Testis (tissue), 2 donors: ENCODE measurements around the gene AUTS2.

ENCODE experiments used
- POLR2A ChIP-seq: fragments of 450-650 bp; IDR thresholded peaks from one replicate; pipeline ENCODE4 v1.6.1; 2017; ENCODE audit warnings: antibody characterized with exemption, mild to moderate bottlenecking, moderate library complexity
- TF ChIP-seq, protein P1 (sequence below), 3 experiments: fragments of 450-650 bp in 2 of 3; fragments of 200-600 bp in 1 of 3; sonication (generic) in 1 of 3; IDR thresholded peaks; one replicate each; pipeline ENCODE4 v1.5.1; 2016 to 2019; ENCODE audit warnings: antibody characterized with exemption in 3 of 3, mild to moderate bottlenecking in 2 of 3, moderate library complexity in 1 of 3

DNA sequence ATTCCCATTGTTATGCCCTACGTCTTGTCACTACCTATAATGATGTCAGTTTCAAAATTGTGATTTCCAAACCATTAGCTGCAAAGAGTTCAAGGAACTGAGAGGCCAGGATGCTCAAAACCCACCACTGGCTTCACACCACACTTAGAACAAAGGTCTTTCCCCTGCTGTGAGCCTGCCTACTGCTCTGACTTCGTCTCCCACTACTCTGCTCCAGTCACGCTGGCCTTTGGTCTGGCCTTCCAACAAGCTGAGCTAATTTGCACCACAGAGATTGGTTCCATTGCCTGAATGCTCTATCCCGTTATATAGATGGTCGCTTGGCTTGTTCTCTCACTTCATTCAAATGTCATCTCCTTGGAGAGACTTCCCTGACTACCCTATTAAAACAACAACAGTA lies 961.5 kb downstream of the AUTS2 start:
- TF ChIP-seq POLR2A = no peak
- TF ChIP-seq, protein P1, sequence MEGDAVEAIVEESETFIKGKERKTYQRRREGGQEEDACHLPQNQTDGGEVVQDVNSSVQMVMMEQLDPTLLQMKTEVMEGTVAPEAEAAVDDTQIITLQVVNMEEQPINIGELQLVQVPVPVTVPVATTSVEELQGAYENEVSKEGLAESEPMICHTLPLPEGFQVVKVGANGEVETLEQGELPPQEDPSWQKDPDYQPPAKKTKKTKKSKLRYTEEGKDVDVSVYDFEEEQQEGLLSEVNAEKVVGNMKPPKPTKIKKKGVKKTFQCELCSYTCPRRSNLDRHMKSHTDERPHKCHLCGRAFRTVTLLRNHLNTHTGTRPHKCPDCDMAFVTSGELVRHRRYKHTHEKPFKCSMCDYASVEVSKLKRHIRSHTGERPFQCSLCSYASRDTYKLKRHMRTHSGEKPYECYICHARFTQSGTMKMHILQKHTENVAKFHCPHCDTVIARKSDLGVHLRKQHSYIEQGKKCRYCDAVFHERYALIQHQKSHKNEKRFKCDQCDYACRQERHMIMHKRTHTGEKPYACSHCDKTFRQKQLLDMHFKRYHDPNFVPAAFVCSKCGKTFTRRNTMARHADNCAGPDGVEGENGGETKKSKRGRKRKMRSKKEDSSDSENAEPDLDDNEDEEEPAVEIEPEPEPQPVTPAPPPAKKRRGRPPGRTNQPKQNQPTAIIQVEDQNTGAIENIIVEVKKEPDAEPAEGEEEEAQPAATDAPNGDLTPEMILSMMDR (IDR thresholded peaks at IDR 0.05) = no peak
